GM23338 (cell line): ENCODE measurements around the gene UBXN10. TPM values are rescaled to one million over a fixed set of nuclear protein-coding genes. Genes with fewer than 3 reads are reported as not detected.

Source experiments
- ATAC-seq: fragments of 200-7000 bp; cut with Tn5 transposase; 3 replicates; pipeline ENCODE4 v1.9.1; 2020
- DNase-seq: peaks from one replicate; pipeline ENCODE4 v3.0.0-alpha.2; 2015; ENCODE audit warnings: low spot score
- H2AFZ ChIP-seq: fragments of 200-600 bp; sonication (generic); 2 replicates; pipeline ENCODE4 v1.8.0; 2016; ENCODE audit warnings: antibody characterized with exemption, mild to moderate bottlenecking, moderate library complexity
- H3F3A ChIP-seq: fragments of 200-600 bp; sonication (generic); replicated peaks from 2 replicates; pipeline ENCODE4 v1.8.0; 2017; ENCODE audit warnings: antibody characterized with exemption, mixed run types, low read depth
- H3K27ac ChIP-seq: fragments of 200-600 bp; sonication (generic); 2 replicates; pipeline ENCODE4 v1.6.1; 2016; ENCODE audit warnings: low read depth
- H3K27me3 ChIP-seq: fragments of 200-600 bp; sonication (generic); 2 replicates; pipeline ENCODE4 v1.8.0; 2016; ENCODE audit warnings: mild to moderate bottlenecking, mixed run types, moderate library complexity; ENCODE audit not compliant: insufficient read depth
- H3K36me3 ChIP-seq: fragments of 200-600 bp; sonication (generic); 2 replicates; pipeline ENCODE4 v1.8.0; 2016; ENCODE audit warnings: mild to moderate bottlenecking; ENCODE audit not compliant: insufficient read depth
- H3K4me1 ChIP-seq: fragments of 200-600 bp; sonication (generic); 2 replicates; pipeline ENCODE4 v1.8.0; 2016; ENCODE audit warnings: mild to moderate bottlenecking, moderate library complexity; ENCODE audit not compliant: insufficient read depth
- H3K4me2 ChIP-seq: fragments of 200-600 bp; sonication (generic); 2 replicates; pipeline ENCODE4 v1.7.1; 2017; ENCODE audit warnings: mixed run types
- H3K4me3 ChIP-seq: fragments of 200-600 bp; sonication (generic); 2 replicates; pipeline ENCODE4 v1.6.1; 2016; ENCODE audit warnings: mixed run types
- H3K79me2 ChIP-seq: fragments of 200-600 bp; sonication (generic); replicated peaks from 2 replicates; pipeline ENCODE4 v1.8.0; 2017; ENCODE audit warnings: mild to moderate bottlenecking; ENCODE audit not compliant: insufficient read depth
- H3K9me2 ChIP-seq: fragments of 200-600 bp; sonication (generic); 2 replicates; pipeline ENCODE4 v1.8.0; 2017; ENCODE audit not compliant: insufficient read depth
- H4K20me1 ChIP-seq: fragments of 200-600 bp; sonication (generic); replicated peaks from 2 replicates; pipeline ENCODE4 v1.8.0; 2017; ENCODE audit warnings: mild to moderate bottlenecking; ENCODE audit not compliant: insufficient read depth
- H3K27ac Mint-ChIP-seq: 2 replicates; pipeline ENCODE4 v1.8.0; 2020; ENCODE audit warnings: inconsistent platforms, mild to moderate bottlenecking, moderate library complexity, mixed read lengths
- H3K27me3 Mint-ChIP-seq: 3 replicates; pipeline ENCODE4 v1.8.0; 2022; ENCODE audit warnings: low read depth, mild to moderate bottlenecking, moderate library complexity, mixed read lengths, inconsistent platforms; ENCODE audit not compliant: insufficient read depth, poor library complexity
- H3K36me3 Mint-ChIP-seq: 3 replicates; pipeline ENCODE4 v1.8.0; 2021; ENCODE audit warnings: low read depth, mild to moderate bottlenecking, inconsistent platforms, moderate library complexity, mixed read lengths
- H3K4me1 Mint-ChIP-seq: 3 replicates; pipeline ENCODE4 v1.8.0; 2020; ENCODE audit warnings: mild to moderate bottlenecking, inconsistent platforms, mixed read lengths
- H3K4me3 Mint-ChIP-seq: 3 replicates; pipeline ENCODE4 v1.8.0; 2021; ENCODE audit warnings: moderate library complexity, mild to moderate bottlenecking, inconsistent platforms, mixed read lengths
- H3K9me3 Mint-ChIP-seq: 3 replicates; pipeline ENCODE4 v1.8.0; 2020; ENCODE audit warnings: moderate library complexity, mild to moderate bottlenecking, inconsistent platforms, mixed read lengths
- CREB1 ChIP-seq: fragments of 250-450 bp; sonication (Bioruptor Pico); IDR thresholded peaks from 2 replicates; pipeline ENCODE4 v1.5.0; 2020; ENCODE audit warnings: low read depth, mild to moderate bottlenecking, moderate library complexity
- EZH2phosphoT487 ChIP-seq: fragments of 200-600 bp; sonication (generic); IDR thresholded peaks from one replicate; pipeline ENCODE4 v1.8.1; 2018; ENCODE audit warnings: antibody characterized with exemption; ENCODE audit not compliant: unreplicated experiment
- NANOG ChIP-seq: IDR thresholded peaks from 2 replicates; pipeline ENCODE4 v1.6.1; 2016; ENCODE audit warnings: antibody characterized with exemption, borderline replicate concordance
- POLR2AphosphoS5 ChIP-seq: IDR thresholded peaks from 2 replicates; pipeline ENCODE4 v1.6.1; 2016; ENCODE audit warnings: antibody characterized with exemption, low read depth
- STAT1 ChIP-seq: IDR thresholded peaks from one replicate; pipeline ENCODE4 v1.6.1; 2016; ENCODE audit warnings: antibody characterized with exemption; ENCODE audit not compliant: unreplicated experiment
- ZNF331 ChIP-seq: fragments of 250-450 bp; sonication (Bioruptor Pico); IDR thresholded peaks from 2 replicates; pipeline ENCODE4 v1.5.0; 2020; ENCODE audit warnings: low read depth, mild to moderate bottlenecking, moderate library complexity
- polyA plus RNA-seq: library from polyadenylated mRNA; unstranded; fragments of >200 nt; fragmentation: Nextera tagmentation; extraction: Ambion mirVana; gene quantifications from 2 replicates; pipeline ENCODE4 v1.2.1, GENCODE V29; 2016
- total RNA-seq: library from RNA; depleted of rRNA; stranded (reverse); fragments of >200 nt; shearing (Covaris generic); gene quantifications from 2 replicates; pipeline ENCODE4 v1.2.3, GENCODE V29; 2014
- TF ChIP-seq, protein P1 (sequence below): IDR thresholded peaks from 2 replicates; pipeline ENCODE4 v1.6.1; 2016; ENCODE audit warnings: antibody characterized with exemption
- TF ChIP-seq, protein P2 (sequence below): IDR thresholded peaks from one replicate; pipeline ENCODE4 v1.6.1; 2018; ENCODE audit warnings: antibody characterized with exemption; ENCODE audit not compliant: unreplicated experiment
- TF ChIP-seq, protein P3 (sequence below): fragments of 250-450 bp; sonication (Bioruptor Pico); IDR thresholded peaks from 2 replicates; pipeline ENCODE4 v1.5.0; 2020; ENCODE audit warnings: mild to moderate bottlenecking, moderate library complexity

Gene UBXN10
- total and polyA plus RNA-seq, 2 experiments from 2014 or later = 0.27 to 0.69 TPM

GRCh38 chr1:20223551-20224419 lies 37.9 kb downstream of the UBXN10 start (continued):
- no peak for TF ChIP-seq CREB1 (CRISPR knock-in tag)
- no peak for TF ChIP-seq EZH2phosphoT487
- no peak for TF ChIP-seq STAT1
- TF ChIP-seq, protein P1, sequence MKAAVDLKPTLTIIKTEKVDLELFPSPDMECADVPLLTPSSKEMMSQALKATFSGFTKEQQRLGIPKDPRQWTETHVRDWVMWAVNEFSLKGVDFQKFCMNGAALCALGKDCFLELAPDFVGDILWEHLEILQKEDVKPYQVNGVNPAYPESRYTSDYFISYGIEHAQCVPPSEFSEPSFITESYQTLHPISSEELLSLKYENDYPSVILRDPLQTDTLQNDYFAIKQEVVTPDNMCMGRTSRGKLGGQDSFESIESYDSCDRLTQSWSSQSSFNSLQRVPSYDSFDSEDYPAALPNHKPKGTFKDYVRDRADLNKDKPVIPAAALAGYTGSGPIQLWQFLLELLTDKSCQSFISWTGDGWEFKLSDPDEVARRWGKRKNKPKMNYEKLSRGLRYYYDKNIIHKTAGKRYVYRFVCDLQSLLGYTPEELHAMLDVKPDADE = no peak
- TF ChIP-seq, protein P2, sequence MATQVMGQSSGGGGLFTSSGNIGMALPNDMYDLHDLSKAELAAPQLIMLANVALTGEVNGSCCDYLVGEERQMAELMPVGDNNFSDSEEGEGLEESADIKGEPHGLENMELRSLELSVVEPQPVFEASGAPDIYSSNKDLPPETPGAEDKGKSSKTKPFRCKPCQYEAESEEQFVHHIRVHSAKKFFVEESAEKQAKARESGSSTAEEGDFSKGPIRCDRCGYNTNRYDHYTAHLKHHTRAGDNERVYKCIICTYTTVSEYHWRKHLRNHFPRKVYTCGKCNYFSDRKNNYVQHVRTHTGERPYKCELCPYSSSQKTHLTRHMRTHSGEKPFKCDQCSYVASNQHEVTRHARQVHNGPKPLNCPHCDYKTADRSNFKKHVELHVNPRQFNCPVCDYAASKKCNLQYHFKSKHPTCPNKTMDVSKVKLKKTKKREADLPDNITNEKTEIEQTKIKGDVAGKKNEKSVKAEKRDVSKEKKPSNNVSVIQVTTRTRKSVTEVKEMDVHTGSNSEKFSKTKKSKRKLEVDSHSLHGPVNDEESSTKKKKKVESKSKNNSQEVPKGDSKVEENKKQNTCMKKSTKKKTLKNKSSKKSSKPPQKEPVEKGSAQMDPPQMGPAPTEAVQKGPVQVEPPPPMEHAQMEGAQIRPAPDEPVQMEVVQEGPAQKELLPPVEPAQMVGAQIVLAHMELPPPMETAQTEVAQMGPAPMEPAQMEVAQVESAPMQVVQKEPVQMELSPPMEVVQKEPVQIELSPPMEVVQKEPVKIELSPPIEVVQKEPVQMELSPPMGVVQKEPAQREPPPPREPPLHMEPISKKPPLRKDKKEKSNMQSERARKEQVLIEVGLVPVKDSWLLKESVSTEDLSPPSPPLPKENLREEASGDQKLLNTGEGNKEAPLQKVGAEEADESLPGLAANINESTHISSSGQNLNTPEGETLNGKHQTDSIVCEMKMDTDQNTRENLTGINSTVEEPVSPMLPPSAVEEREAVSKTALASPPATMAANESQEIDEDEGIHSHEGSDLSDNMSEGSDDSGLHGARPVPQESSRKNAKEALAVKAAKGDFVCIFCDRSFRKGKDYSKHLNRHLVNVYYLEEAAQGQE = no peak
- no peak for TF ChIP-seq POLR2AphosphoS5

DNA sequence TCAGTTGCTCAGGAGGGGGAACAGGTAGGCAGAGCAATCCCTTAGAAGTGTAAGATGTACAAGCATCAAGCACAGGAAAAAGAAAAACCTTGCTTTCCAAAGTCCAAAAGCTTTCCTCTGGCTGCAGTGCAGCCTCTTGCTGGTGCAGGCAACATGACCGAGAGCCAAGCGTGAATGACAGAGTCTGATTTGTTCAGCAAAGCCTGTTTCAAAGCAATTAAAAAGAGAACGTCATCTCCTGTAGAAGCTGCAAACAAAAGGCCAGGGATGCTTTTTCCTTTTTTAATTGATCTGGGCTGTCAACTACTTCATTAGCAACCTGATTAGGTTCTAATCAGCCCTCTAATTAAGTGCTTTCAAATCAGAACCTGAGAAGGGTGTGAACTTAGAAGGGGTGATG lies 38.6 kb downstream of the UBXN10 start:
- Histone ChIP-seq H3K27me3 (peaks cover 14% of the 10 kb centered on the region; the same call in 1 of the 2 replicates), H3F3A (no peaks in the 10 kb centered on the region), H3K9me2 (no peaks in the 10 kb centered on the region), H3K4me3 (no peak overlapping the region), H3K79me2 (no peaks in the 10 kb centered on the region), H3K36me3 (no peaks in the 10 kb centered on the region), H3K4me1 (peaks cover 7% of the 10 kb centered on the region; the same call in 1 of the 2 replicates), H2AFZ (no peak overlapping the region), H3K4me2 (no peak overlapping the region), H4K20me1 (no peaks in the 10 kb centered on the region), H3K27ac (no peak overlapping the region)
- H3K36me3 Mint-ChIP-seq = no peaks in the 10 kb centered on the region
- H3K4me1 Mint-ChIP-seq = peaks cover 17% of the 10 kb centered on the region
- H3K27ac Mint-ChIP-seq = no peak overlapping the region
- TF ChIP-seq, protein P1 = no peak
- TF ChIP-seq POLR2AphosphoS5 (no peak), NANOG (no peak), ZNF331 (CRISPR knock-in tag) (no peak)
- TF ChIP-seq, protein P3, sequence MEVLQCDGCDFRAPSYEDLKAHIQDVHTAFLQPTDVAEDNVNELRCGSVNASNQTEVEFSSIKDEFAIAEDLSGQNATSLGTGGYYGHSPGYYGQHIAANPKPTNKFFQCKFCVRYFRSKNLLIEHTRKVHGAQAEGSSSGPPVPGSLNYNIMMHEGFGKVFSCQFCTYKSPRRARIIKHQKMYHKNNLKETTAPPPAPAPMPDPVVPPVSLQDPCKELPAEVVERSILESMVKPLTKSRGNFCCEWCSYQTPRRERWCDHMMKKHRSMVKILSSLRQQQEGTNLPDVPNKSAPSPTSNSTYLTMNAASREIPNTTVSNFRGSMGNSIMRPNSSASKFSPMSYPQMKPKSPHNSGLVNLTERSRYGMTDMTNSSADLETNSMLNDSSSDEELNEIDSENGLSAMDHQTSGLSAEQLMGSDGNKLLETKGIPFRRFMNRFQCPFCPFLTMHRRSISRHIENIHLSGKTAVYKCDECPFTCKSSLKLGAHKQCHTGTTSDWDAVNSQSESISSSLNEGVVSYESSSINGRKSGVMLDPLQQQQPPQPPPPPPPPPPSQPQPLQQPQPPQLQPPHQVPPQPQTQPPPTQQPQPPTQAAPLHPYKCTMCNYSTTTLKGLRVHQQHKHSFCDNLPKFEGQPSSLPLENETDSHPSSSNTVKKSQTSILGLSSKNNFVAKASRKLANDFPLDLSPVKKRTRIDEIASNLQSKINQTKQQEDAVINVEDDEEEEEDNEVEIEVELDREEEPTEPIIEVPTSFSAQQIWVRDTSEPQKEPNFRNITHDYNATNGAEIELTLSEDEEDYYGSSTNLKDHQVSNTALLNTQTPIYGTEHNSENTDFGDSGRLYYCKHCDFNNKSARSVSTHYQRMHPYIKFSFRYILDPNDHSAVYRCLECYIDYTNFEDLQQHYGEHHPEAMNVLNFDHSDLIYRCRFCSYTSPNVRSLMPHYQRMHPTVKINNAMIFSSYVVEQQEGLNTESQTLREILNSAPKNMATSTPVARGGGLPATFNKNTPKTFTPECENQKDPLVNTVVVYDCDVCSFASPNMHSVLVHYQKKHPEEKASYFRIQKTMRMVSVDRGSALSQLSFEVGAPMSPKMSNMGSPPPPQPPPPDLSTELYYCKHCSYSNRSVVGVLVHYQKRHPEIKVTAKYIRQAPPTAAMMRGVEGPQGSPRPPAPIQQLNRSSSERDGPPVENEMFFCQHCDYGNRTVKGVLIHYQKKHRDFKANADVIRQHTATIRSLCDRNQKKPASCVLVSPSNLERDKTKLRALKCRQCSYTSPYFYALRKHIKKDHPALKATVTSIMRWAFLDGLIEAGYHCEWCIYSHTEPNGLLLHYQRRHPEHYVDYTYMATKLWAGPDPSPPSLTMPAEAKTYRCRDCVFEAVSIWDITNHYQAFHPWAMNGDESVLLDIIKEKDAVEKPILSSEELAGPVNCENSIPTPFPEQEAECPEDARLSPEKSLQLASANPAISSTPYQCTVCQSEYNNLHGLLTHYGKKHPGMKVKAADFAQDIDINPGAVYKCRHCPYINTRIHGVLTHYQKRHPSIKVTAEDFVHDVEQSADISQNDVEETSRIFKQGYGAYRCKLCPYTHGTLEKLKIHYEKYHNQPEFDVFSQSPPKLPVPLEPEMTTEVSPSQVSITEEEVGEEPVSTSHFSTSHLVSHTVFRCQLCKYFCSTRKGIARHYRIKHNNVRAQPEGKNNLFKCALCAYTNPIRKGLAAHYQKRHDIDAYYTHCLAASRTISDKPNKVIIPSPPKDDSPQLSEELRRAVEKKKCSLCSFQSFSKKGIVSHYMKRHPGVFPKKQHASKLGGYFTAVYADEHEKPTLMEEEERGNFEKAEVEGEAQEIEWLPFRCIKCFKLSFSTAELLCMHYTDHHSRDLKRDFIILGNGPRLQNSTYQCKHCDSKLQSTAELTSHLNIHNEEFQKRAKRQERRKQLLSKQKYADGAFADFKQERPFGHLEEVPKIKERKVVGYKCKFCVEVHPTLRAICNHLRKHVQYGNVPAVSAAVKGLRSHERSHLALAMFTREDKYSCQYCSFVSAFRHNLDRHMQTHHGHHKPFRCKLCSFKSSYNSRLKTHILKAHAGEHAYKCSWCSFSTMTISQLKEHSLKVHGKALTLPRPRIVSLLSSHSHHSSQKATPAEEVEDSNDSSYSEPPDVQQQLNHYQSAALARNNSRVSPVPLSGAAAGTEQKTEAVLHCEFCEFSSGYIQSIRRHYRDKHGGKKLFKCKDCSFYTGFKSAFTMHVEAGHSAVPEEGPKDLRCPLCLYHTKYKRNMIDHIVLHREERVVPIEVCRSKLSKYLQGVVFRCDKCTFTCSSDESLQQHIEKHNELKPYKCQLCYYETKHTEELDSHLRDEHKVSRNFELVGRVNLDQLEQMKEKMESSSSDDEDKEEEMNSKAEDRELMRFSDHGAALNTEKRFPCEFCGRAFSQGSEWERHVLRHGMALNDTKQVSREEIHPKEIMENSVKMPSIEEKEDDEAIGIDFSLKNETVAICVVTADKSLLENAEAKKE (CRISPR knock-in tag) = no peak
- peaks cover 2% of the 10 kb centered on the region for H3K27me3 Mint-ChIP-seq
- DNase-seq (no peak), ATAC-seq (no peak)
- H3K9me3 Mint-ChIP-seq = no peaks in the 10 kb centered on the region
- H3K4me3 Mint-ChIP-seq = no peak overlapping the region
